Sciatic nerve (tissue), 2 donors: Measurements from ENCODE around the gene FCSK. TPM values are rescaled to one million over a fixed set of nuclear protein-coding genes. Genes with fewer than 3 reads are reported as not detected.

Source experiments
- ATAC-seq: fragments of 200-7000 bp; cut with Tn5 transposase; one replicate; pipeline ENCODE4 v1.9.1; 2020; ENCODE audit warnings: mild to moderate bottlenecking, moderate library complexity
- DNase-seq: peaks from one replicate; pipeline ENCODE4 v3.0.0-alpha.2; 2020; ENCODE audit warnings: low spot score
- intact Hi-C: fragments of 100-400 bp; cut with DNase I; formaldehyde crosslinking; loops from one replicate; pipeline ENCODE4 v1.14.2; 2022
- total RNA-seq: library from RNA; stranded (reverse); fragmentation: NEBNext Ultra II Directional; extraction: Animal tissue kit (Norgen Biotek cat#: 25700); gene quantifications from one replicate; pipeline ENCODE4 v1.2.1, GENCODE V29; 2021
- donor health status: DM: no; HTN: no; CAD: no.
- donor health status: DM: no; HTN: no; CAD: no.

The FCSK gene
- total RNA-seq, 1 donor from 2014 or later: 19.7 TPM

DNA sequence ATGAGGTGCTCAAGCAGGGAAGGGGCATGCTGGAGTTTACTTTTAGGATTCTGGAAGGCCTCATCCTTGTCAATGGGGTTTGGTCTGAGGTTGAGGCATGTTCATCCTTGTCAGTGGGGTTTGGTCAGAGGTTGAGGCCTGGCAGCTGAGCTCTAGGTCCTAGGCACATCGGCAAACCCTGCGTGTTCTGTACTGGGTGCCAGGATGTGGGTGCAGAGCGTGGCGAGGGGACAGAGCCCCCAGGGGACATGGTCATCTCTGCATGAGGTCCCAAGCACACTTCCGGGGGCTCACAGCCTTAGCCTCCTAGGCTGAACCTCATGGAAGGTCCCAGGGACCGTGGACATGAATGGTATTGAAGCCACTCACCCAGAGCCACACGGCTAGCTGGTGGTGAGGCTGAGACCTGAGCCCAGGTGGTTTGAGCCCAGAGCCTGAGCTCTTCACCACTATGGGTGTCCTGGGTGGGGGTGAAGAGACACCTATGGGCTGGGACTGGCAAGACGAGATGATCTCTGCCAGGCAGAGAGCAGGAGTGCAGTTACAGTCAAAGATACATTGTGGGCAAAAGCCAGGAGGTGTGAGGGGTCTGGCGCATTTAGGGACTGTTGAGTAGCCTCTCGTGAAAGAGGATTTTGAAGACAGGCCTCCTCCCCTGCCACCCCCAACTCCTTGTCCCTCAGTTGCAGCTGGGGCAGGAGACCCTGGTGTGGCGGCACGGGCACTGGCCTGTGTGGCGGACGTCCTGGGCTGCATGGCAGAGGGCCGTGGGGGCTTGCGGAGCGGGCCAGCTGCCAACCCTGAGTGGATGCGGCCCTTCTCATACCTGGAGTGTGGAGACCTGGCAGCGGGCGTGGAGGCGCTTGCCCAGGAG, 19.3 kb downstream of the FCSK start:
- ATAC-seq (no peak), DNase-seq (no peak)
- intact Hi-C loops: no loop called here

DNA sequence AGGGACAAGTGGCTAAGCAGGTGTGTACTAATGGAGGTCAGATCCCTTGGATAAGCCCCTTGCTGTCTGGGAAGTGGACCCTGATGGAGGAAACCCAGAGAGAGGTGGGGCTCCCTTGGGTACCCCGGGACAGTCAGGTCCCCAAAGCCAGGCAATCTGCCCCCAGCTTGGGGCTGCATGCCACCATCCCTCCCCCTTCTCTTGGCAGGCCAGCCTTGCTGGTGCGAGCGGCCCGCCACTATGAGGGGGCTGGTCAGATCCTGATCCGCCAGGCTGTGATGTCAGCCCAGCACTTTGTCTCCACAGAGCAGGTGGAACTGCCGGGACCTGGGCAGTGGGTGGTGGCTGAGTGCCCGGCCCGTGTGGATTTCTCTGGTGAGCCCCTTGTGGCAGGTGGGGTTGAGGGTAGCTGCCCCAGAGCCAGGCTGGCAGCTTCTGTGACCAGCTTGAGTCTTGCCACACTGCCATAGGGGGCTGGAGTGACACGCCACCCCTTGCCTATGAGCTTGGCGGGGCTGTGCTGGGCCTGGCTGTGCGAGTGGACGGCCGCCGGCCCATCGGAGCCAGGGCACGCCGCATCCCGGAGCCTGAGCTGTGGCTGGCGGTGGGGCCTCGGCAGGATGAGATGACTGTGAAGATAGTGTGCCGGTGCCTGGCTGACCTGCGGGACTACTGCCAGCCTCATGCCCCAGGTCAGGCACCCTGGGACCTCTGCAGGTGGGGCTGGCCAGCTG, 20.1 kb downstream of the FCSK start:
- intact Hi-C loops: no loop called here
- DNase-seq (no peak), ATAC-seq (no peak)

DNA sequence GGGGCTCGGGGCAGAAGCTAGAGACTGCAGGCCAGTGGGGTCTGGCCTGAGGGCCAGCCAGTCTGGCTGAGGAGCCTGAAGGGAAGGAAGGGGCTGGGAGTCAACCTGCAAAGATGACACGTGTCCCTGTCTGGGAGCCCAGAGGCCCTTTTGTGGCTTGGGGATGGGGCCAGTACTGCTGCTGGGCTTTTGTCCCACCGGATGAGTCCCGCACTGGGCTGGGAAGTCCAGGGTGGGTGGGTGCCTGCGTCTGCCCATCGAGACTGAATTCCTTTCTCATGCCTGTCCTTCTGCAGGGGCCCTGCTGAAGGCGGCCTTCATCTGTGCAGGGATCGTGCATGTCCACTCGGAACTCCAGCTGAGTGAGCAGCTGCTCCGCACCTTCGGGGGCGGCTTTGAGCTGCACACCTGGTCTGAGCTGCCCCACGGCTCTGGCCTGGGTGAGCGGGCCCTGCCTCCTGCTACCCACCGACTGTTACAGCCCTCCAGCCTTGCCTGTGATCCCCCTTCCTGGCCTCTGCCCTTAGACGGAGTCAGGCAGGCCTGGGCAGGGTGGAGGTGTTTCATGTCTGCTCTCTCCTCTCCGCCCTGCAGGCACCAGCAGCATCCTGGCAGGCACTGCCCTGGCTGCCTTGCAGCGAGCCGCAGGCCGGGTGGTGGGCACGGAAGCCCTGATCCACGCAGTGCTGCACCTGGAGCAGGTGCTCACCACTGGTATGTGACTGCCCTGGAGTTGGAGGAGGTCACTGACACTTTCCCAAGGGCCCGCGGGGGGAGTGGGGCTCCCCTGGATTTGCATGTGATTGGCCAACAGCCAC, 20.9 kb downstream of the FCSK start:
- DNase-seq: no peak
- no peak for ATAC-seq
- intact Hi-C loops: no loop called here

DNA sequence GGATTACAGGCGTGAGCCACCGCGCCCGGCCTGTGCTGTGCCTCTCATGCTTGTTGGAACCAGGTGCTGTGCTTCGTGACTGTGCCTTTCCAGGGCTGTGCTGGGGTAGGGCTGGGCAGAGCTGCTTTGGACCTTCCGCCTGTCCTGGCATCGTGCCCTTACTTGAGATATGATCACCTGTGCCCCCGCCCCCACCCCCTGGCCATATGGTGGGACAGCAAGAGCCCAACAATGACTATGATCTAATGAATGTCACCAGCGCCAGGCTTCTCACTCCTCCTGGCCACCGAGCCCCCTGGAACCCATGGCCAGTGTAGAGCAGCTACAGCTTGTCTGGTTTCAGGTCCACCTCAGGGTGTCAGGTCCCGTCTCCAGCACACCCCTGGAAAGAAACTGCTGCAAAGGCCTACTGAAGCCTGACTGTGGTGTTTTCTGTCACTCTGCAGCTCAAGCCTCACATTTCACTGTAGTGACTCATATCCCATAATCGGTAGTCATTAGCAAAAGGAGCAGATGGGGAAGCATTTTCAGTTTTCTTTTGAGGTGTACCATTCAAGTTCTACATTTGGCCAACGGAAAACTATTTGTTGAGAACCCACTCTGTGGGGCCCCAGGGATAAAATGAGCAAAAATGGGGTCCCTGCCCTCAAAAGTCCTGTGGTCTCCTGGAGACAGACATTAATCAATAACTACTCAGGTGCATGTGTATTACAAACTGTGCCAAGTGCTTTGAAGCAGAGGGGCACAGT, 22.1 kb downstream of the FCSK start:
- no peak for ATAC-seq
- intact Hi-C loops: no loop called here

DNA sequence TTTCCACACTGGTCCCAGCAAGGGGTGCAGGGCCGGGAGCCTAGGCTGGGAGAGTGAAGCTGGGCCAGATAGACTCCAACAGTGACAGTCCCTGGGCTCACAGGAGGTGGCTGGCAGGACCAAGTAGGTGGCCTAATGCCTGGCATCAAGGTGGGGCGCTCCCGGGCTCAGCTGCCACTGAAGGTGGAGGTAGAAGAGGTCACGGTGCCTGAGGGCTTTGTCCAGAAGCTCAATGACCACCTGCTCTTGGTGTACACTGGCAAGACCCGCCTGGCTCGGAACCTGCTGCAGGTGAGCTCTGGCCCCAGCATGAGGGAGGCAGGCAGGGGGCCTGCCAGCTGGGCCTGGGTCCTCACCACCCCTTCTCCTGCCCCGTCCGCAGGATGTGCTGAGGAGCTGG, 23.8 kb downstream of the FCSK start:
- intact Hi-C loops: no loop called here
- ATAC-seq (no peak), DNase-seq (no peak)

More for the DNA sequence above, 22.1 kb downstream of the FCSK start:
- DNase-seq: no peak

DNA sequence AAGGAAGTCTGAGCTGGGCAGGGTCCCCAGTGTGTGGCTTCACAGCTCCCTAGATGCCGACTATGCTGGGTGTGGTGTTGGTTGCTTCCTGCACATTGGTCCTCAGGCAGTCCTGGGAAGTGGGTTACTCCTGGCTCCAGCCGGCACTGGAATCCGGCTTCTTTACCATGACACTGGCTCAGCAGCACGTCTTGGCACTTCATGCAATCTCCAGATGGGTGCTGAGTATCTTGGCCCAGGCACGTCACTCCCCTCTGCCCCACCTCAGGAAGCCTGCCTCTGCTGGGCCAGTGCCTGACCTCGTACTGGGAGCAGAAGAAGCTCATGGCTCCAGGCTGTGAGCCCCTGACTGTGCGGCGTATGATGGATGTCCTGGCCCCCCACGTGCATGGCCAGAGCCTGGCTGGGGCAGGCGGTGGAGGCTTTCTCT, 24.5 kb downstream of the FCSK start:
- intact Hi-C loops: no loop called here
- DNase-seq (no peak), ATAC-seq (peak; percentile 32)

DNA sequence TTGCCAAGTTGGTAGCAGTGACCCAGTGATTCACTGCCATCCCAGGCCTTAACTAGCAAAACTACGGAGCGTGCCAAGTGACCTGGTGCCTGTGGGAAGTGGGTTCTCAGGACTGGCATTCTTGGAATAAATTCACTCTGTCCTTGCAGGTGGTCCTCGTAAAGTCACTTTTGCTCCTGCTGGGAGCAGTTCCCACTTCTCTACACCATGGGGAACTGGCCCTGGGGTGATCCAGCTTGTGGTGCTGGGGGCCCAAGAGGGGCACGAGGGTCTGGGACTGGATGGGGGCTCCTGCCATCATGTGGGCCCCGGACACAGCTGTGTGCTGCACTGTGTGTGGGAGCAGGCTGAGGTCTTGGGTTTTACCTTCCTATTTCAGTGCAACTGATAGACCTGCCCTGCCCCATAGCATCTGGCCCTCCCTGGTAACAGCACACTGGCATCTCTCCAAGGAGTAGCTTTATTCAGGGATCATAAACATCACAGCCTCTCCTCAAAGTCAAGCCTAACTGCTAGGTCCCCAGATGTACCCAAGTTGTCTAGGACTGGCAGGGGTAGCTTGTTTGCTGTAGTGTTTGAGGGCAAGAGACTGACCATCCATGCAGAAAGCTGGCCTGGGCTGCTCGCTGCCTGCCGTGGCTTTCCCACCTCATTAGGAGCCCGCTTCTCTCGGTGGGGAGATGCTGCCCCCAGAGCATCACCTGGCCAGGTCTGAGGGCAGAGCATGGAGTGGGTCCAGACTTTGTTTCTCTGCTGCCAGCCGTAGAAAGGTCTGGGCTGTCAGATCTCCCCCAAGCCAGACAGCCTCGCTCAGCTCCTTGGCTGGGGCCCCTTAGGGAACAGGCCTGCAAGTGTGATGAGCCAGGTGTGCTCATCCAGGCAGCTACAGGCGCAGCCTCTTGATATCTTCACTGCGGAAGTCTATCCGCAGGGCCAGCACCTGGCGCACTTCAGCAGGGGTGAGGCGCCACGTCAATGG, 26.0 kb downstream of the FCSK start:
- no peak for DNase-seq
- ATAC-seq: no peak
- intact Hi-C loops: no loop called here

DNA sequence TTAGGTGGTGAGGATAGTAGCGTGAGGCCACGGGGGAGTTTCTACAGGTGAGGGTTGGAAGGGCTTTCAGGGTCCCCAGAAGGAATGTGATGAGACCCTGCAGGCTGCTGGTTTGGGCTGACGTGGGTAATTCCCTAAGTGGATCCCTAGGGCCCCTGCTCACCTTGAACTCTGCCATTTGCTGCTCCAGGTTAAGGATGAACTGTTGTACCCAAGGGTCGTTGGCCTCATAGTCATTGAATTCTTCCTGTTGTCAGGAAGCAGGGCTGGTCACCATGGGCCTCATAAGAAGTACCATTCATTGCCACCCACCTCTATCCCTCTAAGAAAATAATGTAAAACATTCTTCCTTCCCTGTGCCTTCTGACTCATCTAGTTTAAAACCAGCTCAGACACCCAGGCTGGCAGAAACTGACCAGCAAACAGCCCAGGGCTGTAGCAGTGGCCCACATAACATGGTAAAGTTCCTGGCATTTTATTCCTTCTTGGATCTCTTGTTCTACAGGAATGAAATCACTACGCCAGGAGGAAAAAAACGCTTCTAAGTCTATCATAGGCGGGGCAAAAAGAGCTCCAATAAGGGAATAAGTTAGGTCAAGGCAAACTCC, 27.6 kb downstream of the FCSK start:
- intact Hi-C loops: no loop called here
- DNase-seq (no peak), ATAC-seq (no peak)

DNA sequence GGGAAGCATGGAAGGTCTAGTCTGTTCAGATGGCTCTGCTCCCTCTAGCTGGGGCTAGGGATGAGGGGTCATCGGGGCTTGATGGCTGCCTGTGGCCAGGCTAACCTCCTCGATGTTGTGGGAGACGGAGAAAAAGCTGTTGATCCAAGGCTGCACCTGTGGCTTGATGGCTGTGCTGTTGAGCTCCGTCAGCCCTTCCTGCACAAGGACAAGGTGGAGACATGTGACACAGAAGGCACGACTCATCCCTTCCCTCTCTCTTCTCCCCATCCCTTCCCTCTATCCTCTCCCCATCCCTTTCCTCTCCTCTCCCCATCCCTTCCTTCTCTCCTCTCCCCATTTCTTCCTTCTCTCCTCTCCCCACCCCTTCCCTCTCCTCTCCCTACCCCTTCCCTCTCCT, 28.2 kb downstream of the FCSK start:
- DNase-seq (no peak), ATAC-seq (no peak)
- intact Hi-C loops: no loop called here

DNA sequence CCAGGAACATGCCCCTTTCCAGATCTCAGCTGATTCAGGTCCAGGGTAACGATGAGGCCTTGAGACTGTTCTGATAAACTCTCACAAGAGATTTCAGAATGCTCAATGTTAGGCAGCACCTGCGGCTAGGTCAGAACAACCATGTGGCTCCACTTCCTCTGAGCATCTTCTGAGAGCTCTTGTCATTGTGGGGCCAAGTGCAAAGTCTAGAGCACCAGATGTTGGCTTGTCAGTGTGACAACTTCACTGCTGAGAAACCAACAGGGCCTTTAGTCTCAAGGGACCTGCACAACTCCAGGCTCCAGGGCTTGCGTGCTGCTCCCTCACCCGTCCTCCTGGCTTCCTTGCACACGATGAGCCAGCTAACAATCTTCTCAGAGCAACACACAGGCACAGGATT, 29.0 kb downstream of the FCSK start:
- no peak for ATAC-seq
- intact Hi-C loops: no loop called here
- no peak for DNase-seq

DNA sequence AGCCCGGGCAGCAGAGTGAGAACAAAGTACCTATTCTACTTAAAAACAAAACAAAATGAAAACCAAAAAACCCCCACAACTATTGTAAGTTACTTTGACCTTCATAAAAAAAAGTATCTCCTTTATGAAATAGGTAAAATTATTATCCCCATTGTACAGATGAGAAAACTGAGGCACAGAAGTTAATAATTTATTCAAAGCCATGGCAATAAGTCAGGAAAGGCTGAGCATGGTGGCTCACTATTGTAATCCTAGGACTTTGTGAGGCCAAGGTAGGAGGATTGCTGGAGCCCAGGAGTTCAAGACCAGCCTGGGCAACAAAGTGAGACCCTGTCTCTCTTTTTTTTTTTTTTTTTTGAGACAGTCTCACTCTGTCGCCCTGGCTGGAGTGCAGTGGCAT, 30.5 kb downstream of the FCSK start:
- DNase-seq (no peak), ATAC-seq (no peak)
- intact Hi-C loops: no loop called here

DNA sequence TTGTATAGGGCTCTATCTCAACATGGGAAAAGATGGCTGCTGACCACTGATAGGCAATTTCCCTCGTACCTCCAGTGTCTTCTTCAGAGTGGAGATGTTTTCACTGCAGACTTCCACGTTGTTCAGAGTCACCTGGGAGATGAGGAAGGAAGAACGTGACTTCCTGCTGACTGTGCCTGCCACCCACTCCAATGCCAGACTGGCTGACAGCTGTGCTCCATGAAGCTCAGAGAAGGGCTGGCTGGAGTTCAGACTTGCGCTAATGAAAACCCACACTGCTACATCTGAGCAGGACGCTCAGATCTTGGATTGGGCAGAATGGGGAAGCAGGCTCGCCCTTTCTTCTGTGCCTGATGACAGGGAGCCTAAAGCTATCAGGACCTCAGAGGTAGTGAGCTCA, 35.9 kb downstream of the FCSK start:
- DNase-seq (no peak), ATAC-seq (peak; percentile 26)
- intact Hi-C loops: no loop called here

DNA sequence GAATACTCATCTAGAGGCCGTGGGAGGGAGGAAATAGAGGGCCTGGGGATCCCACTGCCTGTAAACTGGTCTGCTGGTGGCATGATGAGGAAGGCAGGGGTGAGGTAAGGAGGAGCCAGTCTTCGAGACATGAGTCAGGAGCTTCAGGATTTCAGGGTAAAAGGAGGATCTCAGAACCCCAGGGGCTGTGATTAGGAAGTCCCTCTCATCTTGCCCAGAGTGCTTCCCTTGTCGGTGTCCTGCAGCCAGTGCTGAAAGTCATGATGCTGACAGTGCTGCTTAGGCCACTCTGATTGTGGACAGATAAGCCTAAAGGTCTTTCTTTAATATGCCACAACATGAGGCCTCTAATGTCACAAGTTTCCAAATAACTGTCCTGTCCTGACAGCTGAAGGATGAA, 39.4 kb downstream of the FCSK start:
- no peak for ATAC-seq
- no peak for DNase-seq
- intact Hi-C loops: no loop called here

DNA sequence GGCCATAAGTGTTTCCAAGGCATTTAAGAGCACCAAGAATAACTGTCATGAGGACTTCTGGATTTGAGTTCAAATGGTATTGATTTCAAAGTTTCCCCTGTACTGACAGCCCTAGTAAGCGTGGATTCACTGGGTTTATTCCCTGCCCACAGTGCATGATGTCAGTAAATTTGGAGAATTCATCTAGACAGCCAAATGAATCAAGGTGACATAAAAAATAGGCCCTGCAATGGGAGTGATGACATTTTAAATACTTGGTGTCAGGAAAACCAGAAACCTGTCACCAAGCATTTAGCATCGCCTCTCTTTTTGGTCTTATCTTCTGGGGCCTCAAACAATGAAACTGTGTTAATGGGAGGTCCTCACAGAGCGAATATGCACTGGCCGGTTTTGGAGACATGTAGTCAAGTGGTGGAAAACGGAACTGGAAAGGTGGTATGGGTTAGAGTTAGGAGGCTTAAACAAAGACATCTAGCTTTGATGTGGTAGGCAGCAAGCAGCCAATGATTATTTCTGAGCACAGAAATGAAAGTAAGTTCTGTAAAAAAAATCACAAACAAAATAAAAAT, 39.9 kb downstream of the FCSK start:
- intact Hi-C loops: no loop called here
- ATAC-seq: no peak
- DNase-seq: no peak

DNA sequence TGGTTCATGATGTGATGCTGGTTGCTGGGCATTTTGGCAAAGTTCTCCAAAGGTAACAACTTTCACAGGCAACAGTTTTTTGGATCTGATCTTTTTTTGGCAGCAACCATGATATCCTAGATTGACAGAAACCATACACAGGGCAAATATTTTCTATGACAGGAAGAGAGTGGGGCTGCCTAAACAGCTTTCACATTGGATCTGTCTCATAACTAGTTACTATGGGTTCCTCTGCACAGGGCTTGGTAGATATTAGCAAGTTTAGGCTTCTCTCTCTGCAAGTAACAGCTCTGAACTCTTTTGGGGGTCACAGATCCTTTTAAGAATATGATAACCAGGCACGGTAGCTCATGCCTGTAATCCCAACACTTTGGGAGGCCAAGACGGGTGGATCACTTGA, 40.4 kb downstream of the FCSK start:
- DNase-seq (no peak), ATAC-seq (no peak)
- intact Hi-C loops: no loop called here

DNA sequence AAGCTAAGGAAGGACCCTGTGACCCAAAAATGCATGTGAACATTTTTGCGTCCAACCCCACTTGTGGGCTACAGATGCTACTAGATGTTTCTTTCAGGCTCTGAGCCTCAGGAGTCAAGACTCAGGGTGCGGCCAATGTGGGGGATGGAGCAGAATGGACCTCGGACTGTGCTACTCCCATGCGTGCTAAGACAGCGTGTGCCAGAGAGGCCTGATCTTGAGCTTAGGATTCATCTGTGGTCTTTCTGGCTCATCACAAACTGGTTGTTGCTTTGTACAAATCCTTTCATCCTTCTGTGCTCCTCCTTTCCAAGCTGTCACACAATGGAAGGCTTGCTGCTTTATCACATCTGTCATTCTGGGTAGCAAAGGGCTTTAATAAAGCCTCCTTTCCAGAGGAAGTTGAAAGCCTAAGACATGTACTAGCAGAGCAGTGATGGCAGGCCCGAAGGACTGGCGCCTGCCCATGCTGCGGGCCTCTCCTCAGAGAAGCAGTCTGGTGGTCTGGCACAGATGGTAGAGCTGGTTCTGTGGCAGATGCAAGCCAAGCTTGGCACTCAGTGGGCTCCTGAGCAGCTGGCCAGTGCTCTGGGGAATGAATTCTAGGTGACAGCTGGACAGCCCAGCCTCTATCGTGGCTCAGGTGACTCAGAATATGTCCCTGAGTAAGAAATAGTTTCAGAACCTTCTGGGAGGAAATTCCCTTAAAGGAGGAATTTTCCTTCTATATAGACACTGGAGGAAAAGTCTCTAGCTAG, 41.2 kb downstream of the FCSK start:
- DNase-seq (no peak), ATAC-seq (no peak)
- intact Hi-C loops: no loop called here

DNA sequence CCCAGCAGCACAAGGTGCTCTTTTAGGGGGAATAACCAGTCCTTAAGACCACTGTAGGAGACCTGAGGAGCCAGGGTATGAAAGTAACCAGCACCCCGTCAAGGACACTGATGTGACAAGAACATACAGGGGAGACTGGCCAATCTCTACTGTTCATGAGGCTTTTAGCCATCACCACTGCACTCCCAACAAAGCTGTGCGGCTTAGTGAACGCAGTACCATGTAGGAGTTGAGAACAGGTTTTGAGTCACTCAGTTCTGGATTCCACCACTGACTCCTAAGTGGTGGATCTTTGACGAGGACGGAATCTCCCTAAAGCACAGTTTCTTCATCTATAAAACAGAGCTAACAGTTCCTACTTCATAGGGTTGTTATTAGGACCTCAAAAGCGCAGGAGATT, 42.1 kb downstream of the FCSK start:
- intact Hi-C loops: no loop called here
- DNase-seq: no peak
- ATAC-seq: no peak
